ENCODE data around the gene TRIM42.

- no peak for TF ChIP-seq CTCF (IDR thresholded peaks at IDR 0.05)
- TF ChIP-seq POLR2AphosphoS5 (IDR thresholded peaks at IDR 0.05): no peak
Measured at GRCh38 chr3:140733623-140734022, 55.8 kb downstream of the TRIM42 start.

All from prostate gland (tissue), 2 donors.